ENCODE data around the gene FAM78A.

FAM78A gene, protein sequence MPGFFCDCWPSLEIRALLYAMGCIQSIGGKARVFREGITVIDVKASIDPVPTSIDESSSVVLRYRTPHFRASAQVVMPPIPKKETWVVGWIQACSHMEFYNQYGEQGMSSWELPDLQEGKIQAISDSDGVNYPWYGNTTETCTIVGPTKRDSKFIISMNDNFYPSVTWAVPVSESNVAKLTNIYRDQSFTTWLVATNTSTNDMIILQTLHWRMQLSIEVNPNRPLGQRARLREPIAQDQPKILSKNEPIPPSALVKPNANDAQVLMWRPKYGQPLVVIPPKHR

GRCh38 chr9:131276094-131276888 is at the start of gene FAM78A:
FAM78A (minus strand) TSS chr9:131276510; CDS start chr9:131276179, 331 bp downstream.
- no peaks in the 10 kb centered on the region for H3K9me3 ChIP-seq (ENCODE audit: control insufficient read depth in 2 of 2, low read length in 2 of 2)
- peaks cover 7% of the 10 kb centered on the region in 2 donors for H3K4me1 ChIP-seq (ENCODE audit: control insufficient read depth in 2 of 2, insufficient read depth in 2 of 2, low read length in 2 of 2)
- no peaks in the 10 kb centered on the region for H3K36me3 ChIP-seq (ENCODE audit: control insufficient read depth in 2 of 2, insufficient read depth in 2 of 2, low read length in 2 of 2)
- peak within 1 kb of the TSS; percentile 72 to 80 for H3K4me3 ChIP-seq (ENCODE audit: low read length in 2 of 2)
- H3K27ac ChIP-seq (ENCODE audit: low read depth in 2 of 2, low read length in 2 of 2) = peak within 1 kb of the TSS; percentile 62 to 79
- H3K9ac ChIP-seq (ENCODE audit: low read depth in 1 of 2, low read length in 2 of 2) = peak within 1 kb of the TSS; percentile 65 to 81
- peaks cover 15 to 18% of the 10 kb centered on the region in 2 donors for H3K27me3 ChIP-seq (ENCODE audit: control insufficient read depth in 2 of 2, insufficient read depth in 2 of 2, low read length in 2 of 2)

- Histone ChIP-seq H3K27ac (ENCODE audit: low read depth in 2 of 2, low read length in 2 of 2) (no peak overlapping the region), H3K9me3 (ENCODE audit: control insufficient read depth in 2 of 2, low read length in 2 of 2) (no peaks in the 10 kb centered on the region), H3K9ac (ENCODE audit: low read depth in 1 of 2, low read length in 2 of 2) (no peak overlapping the region)
Observed at GRCh38 chr9:131324736-131325679, 48.7 kb upstream of the FAM78A start.

DNA sequence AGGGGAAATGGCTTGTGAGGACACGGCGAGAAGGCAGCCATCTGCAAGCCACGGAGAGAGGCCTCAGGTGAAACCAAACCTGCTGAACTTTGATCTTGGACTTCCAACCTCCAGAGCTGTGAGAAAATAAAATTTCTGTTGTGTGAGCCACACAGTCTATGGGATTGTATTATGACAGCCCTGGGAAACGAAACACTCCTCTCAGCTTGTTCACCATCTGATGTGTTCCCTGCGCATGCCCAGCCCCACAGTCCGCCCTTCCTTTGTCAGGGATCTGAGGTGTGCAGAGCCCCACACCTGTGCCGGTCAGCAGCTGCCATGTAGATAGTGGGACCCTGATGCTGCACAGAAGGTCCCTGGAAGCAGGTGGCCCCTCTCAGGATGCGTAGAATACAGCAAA is 47.3 kb upstream of the FAM78A start:
- H3K27ac ChIP-seq (ENCODE audit: low read depth in 2 of 2, low read length in 2 of 2) = no peak overlapping the region
- H3K9me3 ChIP-seq (ENCODE audit: control insufficient read depth in 2 of 2, low read length in 2 of 2) = no peaks in the 10 kb centered on the region
- H3K27me3 ChIP-seq (ENCODE audit: control insufficient read depth in 2 of 2, insufficient read depth in 2 of 2, low read length in 2 of 2) = no peaks in the 10 kb centered on the region
- H3K9ac ChIP-seq (ENCODE audit: low read depth in 1 of 2, low read length in 2 of 2) = no peak overlapping the region
- no peaks in the 10 kb centered on the region for H3K4me1 ChIP-seq (ENCODE audit: control insufficient read depth in 2 of 2, insufficient read depth in 2 of 2, low read length in 2 of 2)
- no peak overlapping the region for H3K4me3 ChIP-seq (ENCODE audit: low read length in 2 of 2)
- H3K36me3 ChIP-seq (ENCODE audit: control insufficient read depth in 2 of 2, insufficient read depth in 2 of 2, low read length in 2 of 2) = no peaks in the 10 kb centered on the region

More at GRCh38 chr9:131324736-131325679, 48.7 kb upstream of the FAM78A start:
- H3K27me3 ChIP-seq (ENCODE audit: control insufficient read depth in 2 of 2, insufficient read depth in 2 of 2, low read length in 2 of 2) = no peaks in the 10 kb centered on the region
- H3K36me3 ChIP-seq (ENCODE audit: control insufficient read depth in 2 of 2, insufficient read depth in 2 of 2, low read length in 2 of 2) = no peaks in the 10 kb centered on the region
- no peaks in the 10 kb centered on the region for H3K4me1 ChIP-seq (ENCODE audit: control insufficient read depth in 2 of 2, insufficient read depth in 2 of 2, low read length in 2 of 2)
- H3K4me3 ChIP-seq (ENCODE audit: low read length in 2 of 2) = no peak overlapping the region

DNA sequence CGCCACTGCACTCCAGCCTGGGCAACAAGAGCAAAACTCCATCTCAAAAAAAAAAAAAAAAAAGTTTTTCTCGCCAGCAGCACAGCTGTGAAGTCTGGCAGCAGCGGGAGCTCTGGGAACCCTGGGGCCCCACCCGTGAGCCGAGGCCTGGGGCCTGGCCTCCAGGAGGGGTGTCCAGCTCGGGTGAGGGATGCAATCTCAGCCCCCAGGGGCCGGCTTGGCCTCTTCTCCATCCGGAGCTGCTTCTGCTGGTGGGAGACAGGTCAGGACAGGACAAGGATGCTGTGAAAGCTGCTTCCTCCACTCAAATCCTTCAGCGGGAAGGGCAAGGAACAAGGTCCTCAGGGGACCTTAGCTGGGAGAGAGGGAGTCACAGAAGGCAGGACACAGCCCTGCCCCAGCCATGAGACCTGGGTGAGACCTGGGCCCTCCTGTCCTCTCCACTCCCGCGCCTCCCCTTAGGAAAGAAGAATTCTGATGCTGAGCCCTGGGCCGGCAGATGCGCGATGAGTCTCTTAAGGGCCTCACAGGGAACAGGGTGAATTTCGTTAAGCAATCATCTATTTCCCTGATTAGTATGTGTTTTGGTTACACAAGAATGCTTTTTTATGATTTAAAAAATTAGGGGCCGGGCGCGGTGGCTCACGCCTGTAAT is 43.8 kb upstream of the FAM78A start:
- Histone ChIP-seq H3K36me3 (ENCODE audit: control insufficient read depth in 2 of 2, insufficient read depth in 2 of 2, low read length in 2 of 2) (no peaks in the 10 kb centered on the region), H3K4me3 (ENCODE audit: low read length in 2 of 2) (no peak overlapping the region), H3K27me3 (ENCODE audit: control insufficient read depth in 2 of 2, insufficient read depth in 2 of 2, low read length in 2 of 2) (no peaks in the 10 kb centered on the region), H3K9me3 (ENCODE audit: control insufficient read depth in 2 of 2, low read length in 2 of 2) (no peaks in the 10 kb centered on the region), H3K27ac (ENCODE audit: low read depth in 2 of 2, low read length in 2 of 2) (peak overlapping the region in 1 of 2 donors; percentile 23), H3K4me1 (ENCODE audit: control insufficient read depth in 2 of 2, insufficient read depth in 2 of 2, low read length in 2 of 2) (no peaks in the 10 kb centered on the region), H3K9ac (ENCODE audit: low read depth in 1 of 2, low read length in 2 of 2) (no peak overlapping the region)

DNA sequence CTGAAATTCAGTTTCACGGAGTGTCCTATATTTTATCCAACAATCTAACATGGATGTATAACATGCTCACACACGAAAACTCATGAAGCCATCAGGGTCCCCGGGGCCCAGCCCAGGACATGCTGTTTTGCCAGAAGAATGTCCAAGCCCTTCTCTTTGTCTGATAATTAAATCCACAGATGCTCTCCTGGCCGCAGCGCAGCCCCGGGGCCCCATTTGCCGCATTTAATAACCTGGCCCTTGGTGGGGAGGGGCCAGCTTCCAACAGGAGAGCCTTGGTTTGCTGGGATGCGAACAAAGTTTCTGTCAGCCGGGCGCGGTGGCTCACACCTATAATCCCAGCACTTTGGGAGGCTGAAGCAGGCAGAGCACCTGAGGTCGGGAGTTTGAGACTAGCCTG is 43.2 kb upstream of the FAM78A start:
- Histone ChIP-seq H3K27ac (ENCODE audit: low read depth in 2 of 2, low read length in 2 of 2) (no peak overlapping the region), H3K9me3 (ENCODE audit: control insufficient read depth in 2 of 2, low read length in 2 of 2) (no peaks in the 10 kb centered on the region), H3K9ac (ENCODE audit: low read depth in 1 of 2, low read length in 2 of 2) (no peak overlapping the region), H3K36me3 (ENCODE audit: control insufficient read depth in 2 of 2, insufficient read depth in 2 of 2, low read length in 2 of 2) (no peaks in the 10 kb centered on the region), H3K4me1 (ENCODE audit: control insufficient read depth in 2 of 2, insufficient read depth in 2 of 2, low read length in 2 of 2) (no peaks in the 10 kb centered on the region), H3K27me3 (ENCODE audit: control insufficient read depth in 2 of 2, insufficient read depth in 2 of 2, low read length in 2 of 2) (no peaks in the 10 kb centered on the region), H3K4me3 (ENCODE audit: low read length in 2 of 2) (no peak overlapping the region)

GRCh38 chr9:131318231-131319085 is 42.1 kb upstream of the FAM78A start:
- no peaks in the 10 kb centered on the region for H3K9me3 ChIP-seq (ENCODE audit: control insufficient read depth in 2 of 2, low read length in 2 of 2)
- H3K27me3 ChIP-seq (ENCODE audit: control insufficient read depth in 2 of 2, insufficient read depth in 2 of 2, low read length in 2 of 2) = no peaks in the 10 kb centered on the region
- no peaks in the 10 kb centered on the region for H3K4me1 ChIP-seq (ENCODE audit: control insufficient read depth in 2 of 2, insufficient read depth in 2 of 2, low read length in 2 of 2)
- no peak overlapping the region for H3K9ac ChIP-seq (ENCODE audit: low read depth in 1 of 2, low read length in 2 of 2)
- H3K36me3 ChIP-seq (ENCODE audit: control insufficient read depth in 2 of 2, insufficient read depth in 2 of 2, low read length in 2 of 2) = no peaks in the 10 kb centered on the region
- H3K4me3 ChIP-seq (ENCODE audit: low read length in 2 of 2) = no peak overlapping the region
- no peak overlapping the region for H3K27ac ChIP-seq (ENCODE audit: low read depth in 2 of 2, low read length in 2 of 2)

GRCh38 chr9:131312822-131313770 is 36.8 kb upstream of the FAM78A start:
- H3K9ac ChIP-seq (ENCODE audit: low read depth in 1 of 2, low read length in 2 of 2) = no peak overlapping the region
- no peak overlapping the region for H3K4me3 ChIP-seq (ENCODE audit: low read length in 2 of 2)
- H3K27me3 ChIP-seq (ENCODE audit: control insufficient read depth in 2 of 2, insufficient read depth in 2 of 2, low read length in 2 of 2) = no peaks in the 10 kb centered on the region
- H3K27ac ChIP-seq (ENCODE audit: low read depth in 2 of 2, low read length in 2 of 2) = no peak overlapping the region
- no peaks in the 10 kb centered on the region for H3K4me1 ChIP-seq (ENCODE audit: control insufficient read depth in 2 of 2, insufficient read depth in 2 of 2, low read length in 2 of 2)
- no peaks in the 10 kb centered on the region for H3K9me3 ChIP-seq (ENCODE audit: control insufficient read depth in 2 of 2, low read length in 2 of 2)
- no peaks in the 10 kb centered on the region for H3K36me3 ChIP-seq (ENCODE audit: control insufficient read depth in 2 of 2, insufficient read depth in 2 of 2, low read length in 2 of 2)

DNA sequence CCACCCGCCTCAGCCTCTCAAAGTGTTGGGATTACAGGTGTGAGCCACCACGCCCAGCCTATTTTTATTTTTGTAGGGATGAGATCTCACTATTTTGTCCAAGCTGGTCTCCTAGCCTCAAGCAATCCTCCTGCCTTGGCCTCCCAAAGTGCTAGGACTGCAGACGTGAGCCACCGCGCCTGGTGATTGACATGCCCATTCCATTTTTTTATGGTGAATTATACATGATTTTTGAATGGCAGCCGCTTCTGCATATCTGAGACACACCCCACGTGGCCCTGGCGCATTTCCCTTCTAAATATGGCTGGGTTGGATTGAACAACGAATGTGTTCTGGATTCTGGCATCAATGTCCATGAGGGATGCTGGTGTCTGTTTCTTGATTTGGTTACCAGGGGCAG is 35.9 kb upstream of the FAM78A start:
- Histone ChIP-seq H3K4me1 (ENCODE audit: control insufficient read depth in 2 of 2, insufficient read depth in 2 of 2, low read length in 2 of 2) (no peaks in the 10 kb centered on the region), H3K9ac (ENCODE audit: low read depth in 1 of 2, low read length in 2 of 2) (no peak overlapping the region), H3K36me3 (ENCODE audit: control insufficient read depth in 2 of 2, insufficient read depth in 2 of 2, low read length in 2 of 2) (no peaks in the 10 kb centered on the region), H3K4me3 (ENCODE audit: low read length in 2 of 2) (no peak overlapping the region), H3K27me3 (ENCODE audit: control insufficient read depth in 2 of 2, insufficient read depth in 2 of 2, low read length in 2 of 2) (no peaks in the 10 kb centered on the region), H3K27ac (ENCODE audit: low read depth in 2 of 2, low read length in 2 of 2) (no peak overlapping the region), H3K9me3 (ENCODE audit: control insufficient read depth in 2 of 2, low read length in 2 of 2) (no peaks in the 10 kb centered on the region)
